Lung (tissue), 12 donors: ENCODE results near the gene TTYH2. TPM values are rescaled to one million over a fixed set of nuclear protein-coding genes. Genes with fewer than 3 reads are reported as not detected.

ENCODE experiments used
- ATAC-seq: fragments of 200-7000 bp; cut with Tn5 transposase; one replicate; pipeline ENCODE4 v1.9.1; 2020; ENCODE audit warnings: moderate number of reproducible peaks; ENCODE audit not compliant: insufficient read depth, low FRiP score
- DNase-seq, 3 donors: peaks; one replicate each; pipeline ENCODE4 v3.0.0-alpha.2; 2013 to 2017
- H3K27ac ChIP-seq, 2 donors: one replicate each; pipeline ENCODE4 v1.5.1; 2013; ENCODE audit warnings: mild to moderate bottlenecking in 2 of 2, moderate library complexity in 2 of 2, control low read depth in 1 of 2, inconsistent platforms in 1 of 2, low read depth in 1 of 2, low read length in 1 of 2
- H3K27me3 ChIP-seq, 3 donors: one replicate each; pipeline ENCODE4 v1.5.1; 2013; ENCODE audit warnings: low read length in 2 of 3; ENCODE audit not compliant: control insufficient read depth in 3 of 3, insufficient read depth in 3 of 3
- H3K36me3 ChIP-seq, 4 donors: one replicate each; pipeline ENCODE4 v1.5.1; 2013; ENCODE audit warnings: low read length in 4 of 4, mild to moderate bottlenecking in 1 of 4, moderate library complexity in 1 of 4; ENCODE audit not compliant: control insufficient read depth in 4 of 4, insufficient read depth in 4 of 4
- H3K4me1 ChIP-seq, 5 donors: one replicate each; pipeline ENCODE4 v1.5.1; 2013; ENCODE audit warnings: low read length in 5 of 5, mild to moderate bottlenecking in 2 of 5, moderate library complexity in 1 of 5; ENCODE audit not compliant: control insufficient read depth in 5 of 5, insufficient read depth in 5 of 5
- H3K4me3 ChIP-seq: one replicate; pipeline ENCODE4 v1.5.1; 2013; ENCODE audit warnings: mild to moderate bottlenecking, control low read depth, moderate library complexity
- H3K9ac ChIP-seq, 2 donors: one replicate each; pipeline ENCODE4 v1.5.1; 2013; ENCODE audit warnings: low read length in 2 of 2, control low read depth in 1 of 2; ENCODE audit not compliant: insufficient read depth in 1 of 2
- H3K9me3 ChIP-seq, 4 donors: one replicate each; pipeline ENCODE4 v1.5.1; 2013; ENCODE audit warnings: low read length in 3 of 4, mild to moderate bottlenecking in 1 of 4, moderate library complexity in 1 of 4; ENCODE audit not compliant: control insufficient read depth in 4 of 4, insufficient read depth in 3 of 4
- WGBS, 2 donors: extraction: QIAGEN DNeasy Blood & Tissue Kit; methylation state at CpG; one replicate each; pipeline ENCODE4 v1.1.7; 2013; 5-methylcytosine and 5-hydroxymethylcytosine counted together
- polyA plus RNA-seq, 2 donors: library from polyadenylated mRNA; stranded (reverse); fragments of 200-250 nt; gene quantifications; one replicate each; pipeline ENCODE4 v1.2.1, GENCODE V29; 2013
- total RNA-seq, 2 donors: library from RNA; depleted of rRNA in 1 of 2; stranded (reverse); fragments of >200 nt in 1 of 2; gene quantifications; one replicate each; pipeline ENCODE4 v1.2.1, GENCODE V29; 2014 to 2021
- TF ChIP-seq, protein P1 (sequence below): IDR thresholded peaks from 2 replicates; pipeline ENCODE4 v1.5.1; 2012; ENCODE audit warnings: mild to moderate bottlenecking; ENCODE audit errors: control extremely low read depth, extremely low read depth
- donor health status: control.
- donor health status: control.
- donor health status: Bipolar disorder and iron deficiency.
- donor health status: healthy.
- donor health status: DM: yes; HTN: yes; CAD: no.

Gene TTYH2
- total and polyA plus RNA-seq, 4 donors = 2.3 to 10.6 (median 5.4) TPM

DNA sequence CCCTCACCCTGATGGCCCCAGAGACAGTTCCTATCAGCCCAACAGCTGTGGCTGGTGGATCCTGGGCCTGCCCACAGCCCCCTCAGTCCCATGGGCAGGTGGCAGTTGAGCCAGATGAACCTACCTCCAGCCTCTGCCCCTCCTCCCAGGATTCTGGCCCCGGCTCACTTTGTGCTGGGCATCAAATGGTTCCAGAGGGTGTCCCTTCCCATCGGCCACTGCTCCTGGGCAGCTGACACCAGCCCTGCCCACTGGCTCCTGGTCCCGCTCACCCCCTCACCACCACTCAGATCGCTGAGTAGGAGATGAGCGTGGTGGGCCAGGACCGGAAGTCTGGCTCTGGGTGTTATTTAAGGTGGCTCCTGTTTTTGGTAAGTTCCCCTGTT lies 2.0 kb downstream of the TTYH2 start:
- Histone ChIP-seq H3K9ac (no peak overlapping the region), H3K4me3 (no peak overlapping the region)

DNA sequence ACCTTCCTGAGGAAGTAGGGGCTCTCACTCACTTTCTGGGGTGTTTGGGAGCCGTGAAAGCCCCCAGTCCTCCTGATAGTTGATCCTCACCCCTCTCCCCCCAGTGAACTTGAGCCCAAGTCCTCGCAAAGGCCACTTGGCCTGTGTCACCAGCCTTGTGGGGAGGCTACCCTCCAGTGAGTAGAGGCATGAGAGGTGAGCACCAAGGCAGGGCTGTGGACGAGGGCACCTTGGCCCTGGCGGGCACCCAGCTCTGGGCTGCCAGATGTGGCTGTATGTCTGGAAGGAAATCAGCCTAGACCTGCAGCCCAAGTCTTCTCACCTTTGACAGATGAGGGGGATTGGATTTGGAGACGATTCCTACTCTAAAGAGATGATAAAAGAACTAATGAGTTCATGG lies 3.1 kb downstream of the TTYH2 start:
- Histone ChIP-seq H3K36me3 (no peaks in the 10 kb centered on the region), H3K4me3 (no peak overlapping the region), H3K4me1 (peaks cover 0 to 23% (median 5%) of the 10 kb centered on the region in 5 donors), H3K9me3 (no peaks in the 10 kb centered on the region), H3K27me3 (no peaks in the 10 kb centered on the region), H3K9ac (no peak overlapping the region), H3K27ac (no peak overlapping the region)
- ATAC-seq = no peak
- TF ChIP-seq, protein P1, sequence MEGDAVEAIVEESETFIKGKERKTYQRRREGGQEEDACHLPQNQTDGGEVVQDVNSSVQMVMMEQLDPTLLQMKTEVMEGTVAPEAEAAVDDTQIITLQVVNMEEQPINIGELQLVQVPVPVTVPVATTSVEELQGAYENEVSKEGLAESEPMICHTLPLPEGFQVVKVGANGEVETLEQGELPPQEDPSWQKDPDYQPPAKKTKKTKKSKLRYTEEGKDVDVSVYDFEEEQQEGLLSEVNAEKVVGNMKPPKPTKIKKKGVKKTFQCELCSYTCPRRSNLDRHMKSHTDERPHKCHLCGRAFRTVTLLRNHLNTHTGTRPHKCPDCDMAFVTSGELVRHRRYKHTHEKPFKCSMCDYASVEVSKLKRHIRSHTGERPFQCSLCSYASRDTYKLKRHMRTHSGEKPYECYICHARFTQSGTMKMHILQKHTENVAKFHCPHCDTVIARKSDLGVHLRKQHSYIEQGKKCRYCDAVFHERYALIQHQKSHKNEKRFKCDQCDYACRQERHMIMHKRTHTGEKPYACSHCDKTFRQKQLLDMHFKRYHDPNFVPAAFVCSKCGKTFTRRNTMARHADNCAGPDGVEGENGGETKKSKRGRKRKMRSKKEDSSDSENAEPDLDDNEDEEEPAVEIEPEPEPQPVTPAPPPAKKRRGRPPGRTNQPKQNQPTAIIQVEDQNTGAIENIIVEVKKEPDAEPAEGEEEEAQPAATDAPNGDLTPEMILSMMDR = no peak
- 88% methylated on average over 5 of the region's 5 CpGs for WGBS, 2 donors
- no peak for DNase-seq

More for the DNA sequence above, 2.0 kb downstream of the TTYH2 start:
- TF ChIP-seq, protein P1 = no peak
- peak overlapping the region in 1 of 2 donors; percentile 88 for H3K27ac ChIP-seq
- no peak for ATAC-seq
- no peak for DNase-seq
- 68 to 76% methylated on average over 6 of the region's 6 CpGs for WGBS, 2 donors
- H3K36me3 ChIP-seq = peaks cover 0 to 3% (median under 1%) of the 10 kb centered on the region in 4 donors
- H3K9me3 ChIP-seq = no peaks in the 10 kb centered on the region
- H3K27me3 ChIP-seq = no peaks in the 10 kb centered on the region
- peaks cover 4 to 32% (median 9%) of the 10 kb centered on the region in 5 donors for H3K4me1 ChIP-seq

DNA sequence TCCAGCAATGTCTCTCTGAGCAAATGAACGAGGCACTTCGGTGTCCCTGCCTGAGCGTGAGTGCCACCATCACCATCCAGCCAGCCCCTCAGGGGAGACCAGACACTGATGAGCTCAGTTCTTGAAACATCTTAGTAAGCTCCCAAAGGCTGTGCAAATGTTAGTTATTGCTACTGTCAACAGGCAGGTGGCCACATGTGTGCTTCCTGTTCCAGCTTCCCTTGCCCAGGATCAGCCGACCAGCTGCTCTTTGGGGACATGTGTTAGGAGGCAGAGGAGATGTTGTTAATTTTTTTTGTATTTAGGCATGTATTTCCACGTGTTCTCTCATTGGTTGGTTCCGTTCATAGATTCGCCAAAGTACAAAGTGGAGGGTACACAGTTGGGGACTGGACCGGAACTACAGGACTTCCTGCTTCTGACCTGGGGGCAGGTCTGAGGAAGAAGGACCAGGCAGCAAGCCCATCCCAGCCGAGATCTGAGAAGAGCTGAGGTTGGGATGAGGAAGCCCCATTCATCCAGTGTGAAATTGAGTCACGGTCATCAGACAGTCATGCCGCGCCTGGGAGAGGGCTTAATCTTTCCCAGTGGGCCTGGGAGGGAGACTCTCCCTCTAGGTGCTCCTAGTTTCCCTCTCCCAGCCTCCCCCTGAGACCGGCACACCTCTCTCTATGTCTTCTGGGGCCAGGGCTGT lies 3.8 kb downstream of the TTYH2 start:
- 64 to 73% methylated on average over 13 of the region's 13 CpGs for WGBS, 2 donors
- H3K4me3 ChIP-seq = no peak overlapping the region
- H3K9me3 ChIP-seq = no peaks in the 10 kb centered on the region
- H3K4me1 ChIP-seq = peaks cover 0 to 16% (median 3%) of the 10 kb centered on the region in 5 donors
- no peak overlapping the region for H3K27ac ChIP-seq
- no peak overlapping the region for H3K9ac ChIP-seq
- no peak for DNase-seq
- H3K27me3 ChIP-seq = no peaks in the 10 kb centered on the region
- TF ChIP-seq, protein P1 = no peak
- H3K36me3 ChIP-seq = no peaks in the 10 kb centered on the region
- ATAC-seq = no peak
